IMR-90 (cell line): Measurements from ENCODE around the gene CCDC97.

Experiments
- BHLHE40 ChIP-seq: fragments of 150-350 bp; IDR thresholded peaks from 2 replicates; pipeline ENCODE4 v1.6.1; 2016; ENCODE audit warnings: mild to moderate bottlenecking, low read depth, low read length
- CEBPB ChIP-seq: IDR thresholded peaks from 2 replicates; pipeline ENCODE4 v1.6.1; 2012; ENCODE audit warnings: low read depth, low read length, improper control_type of control experiment
- CTCF ChIP-seq: conservative IDR thresholded peaks from 2 replicates; pipeline ENCODE4 v1.5.1; 2012; ENCODE audit warnings: mild to moderate bottlenecking, low read depth, low read length, improper control_type of control experiment
- POLR2A ChIP-seq: IDR thresholded peaks from 2 replicates; pipeline ENCODE4 v1.6.1; 2012; ENCODE audit warnings: mild to moderate bottlenecking, low read depth, low read length
- RAD21 ChIP-seq: IDR thresholded peaks from 2 replicates; pipeline ENCODE4 v1.6.1; 2012; ENCODE audit warnings: low read length, improper control_type of control experiment
- RFX5 ChIP-seq: IDR thresholded peaks from 2 replicates; pipeline ENCODE4 v1.8.0; 2012; ENCODE audit warnings: low read depth, mild to moderate bottlenecking, low read length, moderate library complexity
- SMC3 ChIP-seq: fragments of 150-350 bp; IDR thresholded peaks from 2 replicates; pipeline ENCODE4 v1.6.1; 2016; ENCODE audit warnings: low read depth, mild to moderate bottlenecking, antibody characterized with exemption, low read length, moderate library complexity

GRCh38 chr19:41339936-41340335, 30.0 kb downstream of the CCDC97 start:
- TF ChIP-seq CTCF = no peak
- no peak for TF ChIP-seq POLR2A
- no peak for TF ChIP-seq BHLHE40
- no peak for TF ChIP-seq SMC3
- no peak for TF ChIP-seq RFX5
- TF ChIP-seq RAD21 = no peak
- peak; percentile 36; the same call in 1 of the 2 replicates for TF ChIP-seq CEBPB
